Renal cortical epithelial cell (primary cell): ENCODE measurements around the gene PCDH8. TPM values are rescaled to one million over a fixed set of nuclear protein-coding genes. Genes with fewer than 3 reads are reported as not detected.
"Not testable (repeated sequence)": the region's sequence is repeated elsewhere in the genome, so short reads cannot be mapped to it uniquely, and the experiment has no call there.

Experiments
- DNase-seq: peaks from one replicate; pipeline ENCODE4 v3.0.0-alpha.2; 2011; ENCODE audit warnings: low read depth
- total RNA-seq: library from RNA; depleted of rRNA; stranded (reverse); fragments of >200 nt; gene quantifications from 2 replicates; pipeline ENCODE4 v1.2.3, GENCODE V29; 2014

Gene PCDH8
- total RNA-seq, 1 donor from 2014 or later: 0.05 TPM

- not testable (repeated sequence) for DNase-seq
Measured at GRCh38 chr13:52817886-52818285, 30.6 kb downstream of the PCDH8 start.

DNA sequence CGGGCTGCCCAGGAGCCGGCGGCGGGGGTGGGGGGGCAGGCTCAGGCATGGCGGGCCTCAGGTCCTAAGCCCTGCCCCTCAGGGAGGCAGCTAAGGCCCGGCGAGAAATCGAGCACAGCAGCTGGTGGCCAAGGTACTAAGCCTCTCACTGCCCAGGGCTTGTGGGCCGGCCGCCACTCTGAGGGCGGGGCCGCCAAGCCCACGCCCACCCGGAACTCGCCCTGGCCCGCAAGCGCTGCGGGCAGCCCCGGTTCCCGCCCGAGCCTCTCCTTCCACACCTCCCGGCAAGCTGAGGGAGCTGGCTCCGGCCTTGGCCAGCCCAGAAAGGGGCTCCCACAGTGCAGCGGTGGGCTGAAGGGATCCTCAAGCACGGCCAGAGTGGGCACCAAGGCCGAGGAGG lies 33.1 kb downstream of the PCDH8 start:
- DNase-seq: no peak

DNA sequence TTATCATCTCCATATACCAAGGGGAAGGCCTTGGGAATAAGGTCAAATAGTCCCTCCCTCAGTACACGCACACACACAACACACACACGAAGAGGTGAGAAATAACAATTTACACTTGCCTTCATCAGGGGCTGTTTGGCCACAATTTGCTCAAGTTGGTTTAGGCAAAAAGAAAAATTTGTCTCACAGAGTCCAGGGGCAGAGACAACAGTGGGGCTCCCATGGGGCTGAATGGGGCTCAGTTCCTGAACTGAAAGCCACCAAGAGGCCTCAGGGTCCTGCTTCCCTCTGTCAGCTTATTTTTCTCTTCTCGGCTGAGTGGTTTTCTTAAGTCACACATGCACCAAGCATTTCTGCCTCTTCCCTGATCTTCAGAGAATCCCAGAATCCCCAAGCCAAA lies 35.5 kb downstream of the PCDH8 start:
- no peak for DNase-seq

- DNase-seq: no peak
Measured at GRCh38 chr13:52811841-52812240, 36.6 kb downstream of the PCDH8 start.

- DNase-seq: no peak
Measured at GRCh38 chr13:52810526-52810925, 37.9 kb downstream of the PCDH8 start.

- DNase-seq: no peak
Measured at GRCh38 chr13:52810011-52810410, 38.4 kb downstream of the PCDH8 start.

- peak; percentile 31 for DNase-seq
Measured at GRCh38 chr13:52809310-52809769, 39.1 kb downstream of the PCDH8 start.

DNA sequence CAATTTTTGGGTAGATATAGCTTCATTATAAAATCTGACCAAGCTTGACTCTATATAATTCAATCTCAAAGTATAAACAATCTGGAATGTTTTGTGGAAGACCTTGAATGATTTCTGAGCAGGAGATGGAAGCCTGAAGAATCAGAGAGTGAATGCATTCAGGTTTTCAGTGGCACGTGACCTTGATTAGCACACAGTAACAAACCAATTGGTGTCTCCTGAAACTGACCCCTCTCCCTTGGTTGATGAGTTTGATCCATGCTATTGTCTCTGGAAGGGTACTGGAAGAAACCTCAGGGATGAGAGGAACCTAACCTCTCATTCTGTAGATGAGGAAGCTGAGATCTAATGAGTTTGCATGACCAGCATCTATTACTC lies 39.6 kb downstream of the PCDH8 start:
- DNase-seq: no peak

GRCh38 chr13:52806029-52806428 lies 42.4 kb downstream of the PCDH8 start:
- no peak for DNase-seq

DNA sequence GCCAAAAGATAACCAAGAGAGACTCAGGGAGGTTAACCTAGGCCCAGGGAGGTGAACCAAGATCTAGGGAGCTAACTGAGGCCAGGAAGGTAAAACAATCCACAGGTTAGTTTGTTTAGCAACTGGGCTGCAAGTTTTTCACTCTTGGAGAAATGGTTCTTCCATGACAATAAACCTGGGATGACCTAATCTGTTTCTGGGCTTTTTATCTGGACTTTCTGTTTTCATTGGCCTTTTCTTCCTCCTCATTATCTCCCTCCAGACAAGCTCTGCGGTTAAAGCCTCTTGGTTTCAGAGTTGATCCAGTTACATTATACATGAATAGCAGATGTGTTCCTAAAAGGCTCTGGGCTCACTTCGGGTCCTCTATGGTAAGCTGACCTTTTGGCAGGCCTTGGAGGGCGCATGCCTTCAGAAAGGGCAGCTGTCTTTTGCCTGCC lies 44.2 kb downstream of the PCDH8 start:
- no peak for DNase-seq

- DNase-seq: no peak
Measured at GRCh38 chr13:52800856-52801255, 47.6 kb downstream of the PCDH8 start.

GRCh38 chr13:52798770-52799430 lies 49.5 kb downstream of the PCDH8 start:
- no peak for DNase-seq

- no peak for DNase-seq
Measured at GRCh38 chr13:52797176-52797575, 51.3 kb downstream of the PCDH8 start.

- DNase-seq: no peak
Measured at GRCh38 chr13:52794589-52794988, 53.9 kb downstream of the PCDH8 start.

GRCh38 chr13:52793515-52794061 lies 54.9 kb downstream of the PCDH8 start:
- no peak for DNase-seq

Other genes starting within 250 kb of the PCDH8 start
- 1.6 and 4.5 TPM in 2 replicates for gene HNRNPA1L2, start 206.2 kb downstream of the PCDH8 start, total RNA-seq
- 55.9 and 70.7 TPM in 2 replicates for gene SUGT1, start 195.8 kb downstream of the PCDH8 start, total RNA-seq
- not detected in 2 replicates for gene CNMD, start 108.8 kb downstream of the PCDH8 start, total RNA-seq
- 0.20 and 0.87 TPM in 2 replicates for gene OLFM4, start 180.2 kb upstream of the PCDH8 start, total RNA-seq